Activated CD8-positive, alpha-beta T cell treated with anti-CD3 and anti-CD28 coated beads for 36 hours (primary cell): ENCODE data around the gene POLE3. TPM values are rescaled to one million over a fixed set of nuclear protein-coding genes. Genes with fewer than 3 reads are reported as not detected.
"Not testable (repeated sequence)": the region's sequence is repeated elsewhere in the genome, so short reads cannot be mapped to it uniquely, and the experiment has no call there.

Experiments
- ATAC-seq: fragments of 200-7000 bp; cut with Tn5 transposase; one replicate; pipeline ENCODE4 v1.10.0; 2021; ENCODE audit warnings: mild to moderate bottlenecking, moderate library complexity
- CTCF ChIA-PET: fragments of 350-600 bp; sonication (Branson Sonifier 250); formaldehyde crosslinking; loops from one replicate; lab custom pipeline; 2021; ENCODE audit warnings: antibody characterized with exemption; lab: Charles Lee
- POLR2A ChIA-PET: fragments of 350-600 bp; sonication (Branson Sonifier 250); formaldehyde crosslinking; loops from one replicate; lab custom pipeline; 2021; ENCODE audit warnings: antibody characterized with exemption; lab: Charles Lee
- DNase-seq: peaks from one replicate; pipeline ENCODE4 v3.0.0-alpha.2; 2020
- H3K27ac Mint-ChIP-seq: one replicate; pipeline ENCODE4 v1.8.0; 2021; ENCODE audit warnings: mild to moderate bottlenecking, mixed read lengths
- H3K27me3 Mint-ChIP-seq: one replicate; pipeline ENCODE4 v1.8.0; 2021; ENCODE audit warnings: mixed read lengths
- H3K36me3 Mint-ChIP-seq: one replicate; pipeline ENCODE4 v1.8.0; 2021; ENCODE audit warnings: low read depth, mixed read lengths
- H3K4me1 Mint-ChIP-seq: one replicate; pipeline ENCODE4 v1.8.0; 2021; ENCODE audit warnings: low read depth, mixed read lengths
- H3K4me3 Mint-ChIP-seq: one replicate; pipeline ENCODE4 v1.8.0; 2021; ENCODE audit warnings: mild to moderate bottlenecking, moderate library complexity, mixed read lengths
- H3K9me3 Mint-ChIP-seq: one replicate; pipeline ENCODE4 v1.8.0; 2021; ENCODE audit warnings: mixed read lengths
- CTCF ChIP-seq: fragments of 200-600 bp; IDR thresholded peaks from one replicate; pipeline ENCODE4 v1.8.0; 2022; ENCODE audit warnings: antibody characterized with exemption, mild to moderate bottlenecking
- intact Hi-C: fragments of 100-400 bp; cut with micrococcal nuclease; formaldehyde crosslinking; loops from one replicate; pipeline ENCODE4 v1.10.0; 2022
- total RNA-seq, 2 experiments: library from RNA; stranded (reverse); gene quantifications; one replicate each; pipeline ENCODE4 v1.2.3, GENCODE V29; 2021

Gene POLE3
- total RNA-seq, 2 experiments from 2014 or later, result 49.0 to 50.9 TPM

DNA sequence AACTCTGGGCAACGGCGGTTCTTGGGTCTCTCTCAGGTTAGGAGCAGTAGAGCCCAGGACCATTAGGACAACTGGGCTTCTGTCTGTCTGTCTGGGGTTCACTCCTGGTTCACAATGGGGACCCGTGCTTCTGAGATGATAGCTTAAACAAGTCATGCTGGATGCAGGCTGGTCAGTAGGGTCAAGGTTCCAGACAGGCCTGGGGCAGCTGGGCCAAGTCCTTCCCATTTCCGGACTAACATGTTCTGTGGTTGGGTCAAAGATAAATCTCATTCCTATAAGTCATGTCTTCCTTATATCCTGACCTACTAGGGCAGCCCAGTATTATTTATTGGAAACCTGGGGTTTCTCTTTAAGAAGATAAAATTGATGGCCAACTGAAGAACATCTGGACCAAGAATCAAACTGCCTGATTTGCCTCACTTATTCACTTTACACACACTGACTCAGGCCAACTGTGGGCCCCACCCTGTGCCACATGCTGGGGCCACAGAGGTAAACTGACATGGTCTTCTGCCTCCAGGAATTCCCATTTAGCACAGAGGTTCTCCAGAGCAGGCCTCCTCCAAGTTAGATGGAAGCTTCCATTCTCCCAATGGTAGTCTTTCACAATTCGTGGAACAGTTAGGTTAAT lies 42.0 kb downstream of the POLE3 start:
- Mint-ChIP-seq H3K4me3 (no peak overlapping the region), H3K36me3 (no peaks in the 10 kb centered on the region), H3K4me1 (no peaks in the 10 kb centered on the region), H3K9me3 (no peaks in the 10 kb centered on the region), H3K27ac (no peak overlapping the region), H3K27me3 (no peaks in the 10 kb centered on the region)
- intact Hi-C loops, result no loop called here
- no peak for DNase-seq
- ChIA-PET CTCF (interaction anchor here (0.6 kb wide), 1 partner anchor 183 kb away, joined by 3 read pairs; no protein-coding TSS in a partner anchor), POLR2A (no interaction called here)
- ATAC-seq, result no peak
- no peak for TF ChIP-seq CTCF

GRCh38 chr9:113365652-113366051 lies 44.8 kb downstream of the POLE3 start:
- H3K4me1 Mint-ChIP-seq, H3K4me3 Mint-ChIP-seq, H3K27me3 Mint-ChIP-seq, H3K9me3 Mint-ChIP-seq, DNase-seq, H3K27ac Mint-ChIP-seq, CTCF ChIA-PET, H3K36me3 Mint-ChIP-seq, ATAC-seq, intact Hi-C loops: not testable (repeated sequence)
- POLR2A ChIA-PET, result interaction anchor here (0.9 kb wide), 1 partner anchor 26 kb away, joined by 3 read pairs; the partner anchor contains the start of gene WDR31

GRCh38 chr9:113364951-113365350 lies 45.5 kb downstream of the POLE3 start:
- no peaks in the 10 kb centered on the region for H3K9me3 Mint-ChIP-seq
- H3K4me1 Mint-ChIP-seq, result peaks cover 10% of the 10 kb centered on the region
- ATAC-seq (no peak), DNase-seq (no peak)
- H3K27me3 Mint-ChIP-seq, result no peaks in the 10 kb centered on the region
- no peak overlapping the region for H3K4me3 Mint-ChIP-seq
- no peaks in the 10 kb centered on the region for H3K36me3 Mint-ChIP-seq
- ChIA-PET POLR2A (interaction anchor here (0.9 kb wide), 1 partner anchor 25 kb away, joined by 3 read pairs; the partner anchor contains the start of gene WDR31), CTCF (interaction anchor here (0.9 kb wide), 1 partner anchor 11 kb away, joined by 3 read pairs; no protein-coding TSS in a partner anchor)
- intact Hi-C loops, result no loop called here
- no peak for TF ChIP-seq CTCF
- H3K27ac Mint-ChIP-seq, result no peak overlapping the region

DNA sequence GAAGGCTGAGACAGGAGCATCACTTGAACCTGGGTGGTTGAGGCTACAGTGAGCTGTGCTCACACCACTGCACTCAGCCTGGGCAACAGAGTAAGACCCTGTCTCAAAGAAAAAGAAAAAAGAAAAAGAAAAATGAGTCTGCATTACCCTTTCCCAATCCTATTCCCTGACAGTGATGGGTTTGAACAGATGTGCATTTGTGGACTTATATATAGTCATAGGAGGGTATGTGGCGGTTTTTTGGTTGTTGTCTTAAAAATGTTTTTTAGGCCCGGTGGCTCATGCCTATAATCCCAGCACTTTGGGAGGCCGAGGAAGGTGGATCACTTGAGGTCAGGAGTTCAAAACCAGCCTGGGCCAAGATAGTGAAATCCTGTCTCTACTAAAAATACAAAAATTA lies 47.1 kb downstream of the POLE3 start:
- H3K4me1 Mint-ChIP-seq, result peaks cover 10% of the 10 kb centered on the region
- H3K36me3 Mint-ChIP-seq, result no peaks in the 10 kb centered on the region
- intact Hi-C loops, result no loop called here
- no peak for ATAC-seq
- H3K27me3 Mint-ChIP-seq, result no peaks in the 10 kb centered on the region
- H3K9me3 Mint-ChIP-seq, result no peaks in the 10 kb centered on the region
- no peak for DNase-seq
- no peak overlapping the region for H3K4me3 Mint-ChIP-seq
- no peak overlapping the region for H3K27ac Mint-ChIP-seq
- POLR2A ChIA-PET, result interaction anchor here (1.8 kb wide), 1 partner anchor 10 kb away, joined by 4 read pairs; no protein-coding TSS in a partner anchor
- CTCF ChIA-PET, result interaction anchor here (1.3 to 1.5 kb wide), 3 partner anchors 8 to 252 kb away, joined by 3 to 4 read pairs (median 4); no protein-coding TSS in a partner anchor
- no peak for TF ChIP-seq CTCF

DNA sequence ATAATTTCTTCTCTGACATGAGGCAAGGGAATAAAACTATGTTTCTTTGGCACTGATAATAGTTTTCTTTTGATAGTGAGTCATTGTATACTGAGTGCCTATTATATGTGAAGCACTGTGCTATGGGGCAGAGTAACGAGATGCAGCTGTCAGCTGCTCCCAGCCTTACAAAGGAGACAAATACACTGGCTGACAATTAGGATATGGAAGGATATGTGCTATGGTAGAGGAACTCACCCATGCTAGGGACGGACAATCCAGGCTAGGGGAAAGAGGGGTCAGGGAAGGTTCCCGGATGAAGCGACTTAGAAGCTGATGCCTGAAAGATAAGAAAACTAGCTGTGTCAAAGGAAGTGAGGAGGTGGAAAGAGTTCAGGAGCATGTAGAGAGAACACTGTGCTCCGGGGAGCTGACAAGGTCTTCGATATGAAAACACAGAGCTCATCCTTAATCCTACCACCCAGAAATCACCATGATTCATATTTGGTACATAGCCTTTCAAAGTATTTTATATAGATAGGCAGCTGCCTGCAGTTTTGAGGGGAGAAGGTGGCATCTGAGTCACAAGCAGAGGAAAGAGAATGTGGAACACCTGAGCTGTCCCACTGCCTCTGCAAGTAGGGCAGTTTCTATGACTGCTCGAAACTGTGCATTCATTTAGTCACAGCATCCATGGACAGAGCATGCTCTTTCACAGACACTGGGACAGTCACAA lies 49.0 kb downstream of the POLE3 start:
- ChIA-PET CTCF (interaction anchor here (0.9 to 1.5 kb wide), 4 partner anchors 9 to 52 kb away, joined by 3 to 4 read pairs (median 4); no protein-coding TSS in a partner anchor), POLR2A (interaction anchor here (0.9 to 1.8 kb wide), 3 partner anchors 9 to 49 kb away, joined by 3 to 4 read pairs (median 4); partner anchors contain the start of genes BSPRY, C9orf43 and POLE3)
- Mint-ChIP-seq H3K9me3 (no peaks in the 10 kb centered on the region), H3K36me3 (no peaks in the 10 kb centered on the region), H3K27ac (no peak overlapping the region), H3K27me3 (no peaks in the 10 kb centered on the region), H3K4me1 (peaks cover 10% of the 10 kb centered on the region), H3K4me3 (no peak overlapping the region)
- peak; percentile 39 for DNase-seq
- TF ChIP-seq CTCF, result no peak
- intact Hi-C loops, result no loop called here
- peak; percentile 91 for ATAC-seq
